GM19438 (cell line): ENCODE data around the gene EDRF1.

ENCODE experiments used
- ATAC-seq: cut with Tn5 transposase; IDR thresholded peaks from one replicate; pipeline ENCODE4 v1.9.1; 2021; ENCODE audit warnings: low read depth; ENCODE audit not compliant: unreplicated experiment

Gene EDRF1

GRCh38 chr10:125756853-125757487 is 37.5 kb downstream of the EDRF1 start:
- no peak for ATAC-seq

DNA sequence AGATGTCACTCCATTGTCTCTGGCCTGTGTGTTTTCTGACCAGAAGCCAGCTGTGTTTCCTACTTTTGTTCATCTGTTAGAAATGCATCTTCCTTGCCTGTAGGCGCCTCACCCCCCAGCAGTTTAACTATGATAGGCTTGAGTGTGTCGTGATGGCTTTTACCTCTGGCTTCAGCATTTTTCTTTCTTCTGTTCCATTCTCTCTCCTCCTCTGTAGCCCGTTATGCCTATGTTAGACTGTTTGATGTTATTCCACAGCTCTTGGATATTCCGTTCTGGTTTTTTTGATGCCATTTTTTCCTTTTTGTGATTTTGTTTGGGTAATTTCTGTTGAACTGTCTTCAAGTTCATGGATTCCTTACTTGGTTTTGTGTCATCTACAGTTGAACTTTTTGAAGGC is 38.2 kb downstream of the EDRF1 start:
- ATAC-seq = no peak

DNA sequence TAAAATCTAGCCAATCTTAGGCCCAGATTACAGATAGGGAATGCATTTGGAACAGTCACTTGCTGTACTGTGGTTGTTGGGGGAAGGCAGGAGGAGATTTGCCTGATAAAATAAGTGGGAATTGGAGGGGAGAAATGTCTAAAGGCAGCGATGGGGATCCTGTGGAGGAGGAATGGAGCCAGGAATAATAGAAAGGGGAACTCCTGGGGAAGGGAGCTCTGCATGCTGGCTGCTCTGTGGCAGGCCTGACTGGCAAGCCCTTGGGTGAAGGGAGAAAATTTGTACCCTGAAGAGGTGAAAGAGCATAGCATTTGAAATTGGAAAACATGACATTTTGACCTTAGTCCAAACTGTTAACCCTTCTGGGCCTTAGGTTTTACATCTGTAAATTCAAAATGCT is 42.5 kb downstream of the EDRF1 start:
- no peak for ATAC-seq

DNA sequence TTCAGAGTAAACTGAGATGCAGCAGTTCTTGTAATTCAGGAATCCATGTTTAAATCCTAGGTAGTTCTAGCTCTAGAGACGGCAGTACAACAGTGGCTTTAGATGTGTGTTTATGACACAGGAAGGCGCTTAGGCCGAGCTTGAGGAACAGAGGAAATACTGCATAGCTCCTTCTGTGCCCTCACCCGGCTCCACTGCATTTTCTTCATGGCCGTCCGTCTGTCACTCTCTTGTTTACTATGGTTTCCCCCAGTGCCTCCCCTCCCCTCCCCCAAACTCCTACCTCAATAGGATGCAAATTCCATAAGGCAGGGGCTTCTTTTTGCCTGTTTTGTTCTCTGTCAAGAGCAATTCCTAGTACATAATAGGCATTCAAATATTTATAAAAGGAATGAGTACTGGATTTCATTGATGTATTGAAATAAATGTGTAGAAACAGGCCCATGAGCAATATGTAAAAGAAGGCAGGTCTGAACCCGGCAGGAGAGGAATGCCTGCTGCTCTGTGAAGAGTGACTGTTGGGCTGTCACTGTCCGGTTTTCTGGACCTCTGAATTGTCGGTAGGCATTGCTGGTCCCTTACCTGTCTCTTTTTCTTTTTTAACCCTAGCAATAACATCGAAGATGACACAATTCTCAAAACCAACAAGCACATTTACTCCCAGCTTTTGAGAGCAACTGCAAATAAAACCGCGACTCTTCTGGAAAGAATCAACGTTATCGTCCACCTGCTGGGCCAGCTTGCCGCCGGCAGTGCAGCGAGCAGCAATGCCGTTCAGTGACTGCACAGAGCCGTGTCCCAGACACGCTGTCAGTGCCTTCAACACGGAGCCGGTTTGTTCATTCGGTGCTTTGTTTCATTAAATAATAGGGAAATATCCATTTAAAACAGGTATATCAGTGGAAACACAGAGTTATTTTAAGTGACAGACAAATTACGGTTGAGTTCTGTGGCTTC is 43.5 kb downstream of the EDRF1 start:
- no peak for ATAC-seq

DNA sequence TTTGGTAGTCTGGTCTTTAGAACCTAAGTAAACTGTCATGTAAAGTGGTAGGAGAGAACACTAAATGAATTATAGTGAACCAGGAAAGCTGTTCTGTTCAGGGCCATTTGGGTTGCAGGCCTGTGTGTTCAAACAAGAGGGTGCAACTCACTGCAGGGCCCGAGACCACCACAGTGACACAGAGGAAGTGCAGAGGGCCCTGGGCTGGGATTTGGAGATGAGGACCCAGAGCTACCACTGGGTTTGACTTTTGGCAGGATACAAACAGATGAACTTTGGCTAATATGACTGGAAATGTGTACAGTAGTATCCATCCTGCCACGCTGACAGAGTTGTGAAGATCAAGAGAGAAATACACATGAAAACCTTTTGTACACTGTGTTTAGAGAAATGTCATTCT is 46.3 kb downstream of the EDRF1 start:
- ATAC-seq = no peak

- no peak for ATAC-seq
Measured at GRCh38 chr10:125766511-125766910, 47.0 kb downstream of the EDRF1 start.

- no peak for ATAC-seq
Measured at GRCh38 chr10:125768219-125768855, 48.8 kb downstream of the EDRF1 start.

GRCh38 chr10:125769175-125769574 is 49.7 kb downstream of the EDRF1 start:
- no peak for ATAC-seq

DNA sequence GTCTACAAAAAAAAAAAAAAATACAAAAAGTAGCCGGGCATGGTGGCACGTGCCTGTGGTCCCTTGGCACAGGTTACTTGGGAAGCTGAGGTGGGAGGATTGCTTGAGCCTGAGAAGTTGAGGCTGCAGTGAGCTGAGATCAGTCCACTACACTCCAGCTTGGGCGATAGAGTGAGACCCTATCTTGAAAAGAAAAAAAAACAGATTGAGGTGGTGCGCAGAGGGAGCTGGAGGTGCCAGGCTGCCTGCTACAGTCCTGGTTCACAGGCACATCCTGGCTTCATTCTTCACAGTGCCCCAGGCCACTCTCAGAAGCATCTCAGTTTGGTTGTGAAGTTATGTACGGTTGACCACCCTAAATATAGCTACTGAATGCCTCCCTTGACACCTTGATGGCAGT is 51.3 kb downstream of the EDRF1 start:
- ATAC-seq = no peak

GRCh38 chr10:125772112-125772863 is 52.8 kb downstream of the EDRF1 start:
- no peak for ATAC-seq

GRCh38 chr10:125772864-125773180 is 53.3 kb downstream of the EDRF1 start:
- no peak for ATAC-seq

GRCh38 chr10:125773687-125774543 is 54.4 kb downstream of the EDRF1 start:
- ATAC-seq = no peak

DNA sequence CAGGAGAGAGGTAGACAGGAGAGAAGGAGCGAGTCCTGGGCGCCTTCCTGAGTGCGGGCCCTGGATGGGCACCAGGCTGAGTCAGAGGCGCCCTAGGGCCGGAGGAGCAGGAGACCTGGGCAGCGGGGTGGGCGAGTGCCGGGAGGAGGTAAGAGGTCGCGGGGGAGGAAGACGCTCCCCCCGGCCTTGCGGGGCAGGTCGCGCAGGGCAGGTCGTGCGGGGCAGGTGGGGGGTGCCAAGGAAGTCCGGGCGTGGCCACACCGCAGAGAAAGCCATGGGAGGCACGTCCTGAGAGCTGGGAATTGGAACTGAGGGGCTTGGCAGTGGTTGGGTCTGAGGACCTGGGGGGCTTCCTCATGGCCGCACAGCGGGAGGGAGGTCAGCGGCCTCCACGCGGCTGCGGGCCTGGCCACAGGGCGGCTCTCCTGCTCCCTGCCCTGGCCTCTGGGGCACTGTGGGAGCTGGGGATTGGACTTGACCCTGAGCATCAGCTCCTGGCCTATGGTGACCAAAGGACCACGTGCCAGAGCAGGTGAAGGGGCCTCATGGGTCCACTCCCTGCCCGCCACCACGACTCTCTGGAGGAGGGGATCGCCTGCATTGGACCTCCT is 55.2 kb downstream of the EDRF1 start:
- no peak for ATAC-seq

DNA sequence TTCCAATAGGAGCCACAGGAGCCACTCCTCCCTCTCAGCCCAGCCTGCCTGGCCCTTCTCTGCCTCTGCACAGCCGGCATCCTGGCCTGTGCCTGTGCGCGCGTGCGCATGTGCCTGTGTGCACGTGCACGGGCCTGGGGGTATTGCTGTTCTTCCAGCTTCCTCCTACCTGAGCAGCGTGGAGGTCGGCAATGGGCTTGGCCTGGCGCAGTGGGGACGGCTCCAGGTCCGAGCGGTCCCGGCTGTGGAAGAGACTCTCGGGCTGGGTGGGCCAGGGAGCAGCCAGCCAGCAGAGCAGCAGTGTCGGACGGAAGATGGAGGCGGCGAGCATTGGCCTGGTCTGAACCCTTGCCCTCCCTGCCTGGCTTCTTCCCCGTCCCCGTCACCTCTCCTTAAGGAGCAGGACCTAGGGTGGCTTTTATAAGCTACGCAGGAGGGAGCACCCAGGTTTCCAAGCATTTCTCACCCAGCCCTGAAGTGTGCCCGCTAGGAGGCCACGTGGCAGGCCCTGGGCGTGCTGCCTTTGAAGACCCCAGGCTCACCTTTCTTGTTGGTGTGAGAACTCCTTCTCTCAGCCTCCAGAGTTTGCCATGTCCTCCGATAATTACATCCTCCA is 56.1 kb downstream of the EDRF1 start, which contains the start of gene MMP21:
Gene MMP21, minus strand, starts transcription at position 331 of the 616 bp plus-strand sequence. Its CDS starts 0 bp downstream, at position 331.
- no peak for ATAC-seq

DNA sequence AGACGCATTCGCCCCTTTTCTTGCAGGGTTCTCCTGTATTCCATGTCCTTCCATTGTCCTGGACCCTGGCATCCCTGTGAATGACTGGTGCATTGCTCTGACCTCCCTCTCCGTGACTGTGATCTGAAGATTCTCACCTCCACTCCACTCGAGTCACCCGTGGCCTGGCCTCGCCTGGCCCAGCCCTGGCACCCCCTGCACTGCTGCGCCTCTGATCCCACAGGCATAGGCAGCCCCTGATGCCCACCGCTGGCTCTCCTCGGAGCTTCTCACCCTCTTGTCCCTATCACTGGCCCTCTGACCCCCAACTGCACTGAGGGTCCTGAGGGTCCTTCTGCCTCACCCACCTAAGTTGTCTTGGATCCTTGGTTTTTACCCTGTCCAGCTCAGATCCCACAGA is 58.3 kb downstream of the EDRF1 start:
- ATAC-seq = no peak

DNA sequence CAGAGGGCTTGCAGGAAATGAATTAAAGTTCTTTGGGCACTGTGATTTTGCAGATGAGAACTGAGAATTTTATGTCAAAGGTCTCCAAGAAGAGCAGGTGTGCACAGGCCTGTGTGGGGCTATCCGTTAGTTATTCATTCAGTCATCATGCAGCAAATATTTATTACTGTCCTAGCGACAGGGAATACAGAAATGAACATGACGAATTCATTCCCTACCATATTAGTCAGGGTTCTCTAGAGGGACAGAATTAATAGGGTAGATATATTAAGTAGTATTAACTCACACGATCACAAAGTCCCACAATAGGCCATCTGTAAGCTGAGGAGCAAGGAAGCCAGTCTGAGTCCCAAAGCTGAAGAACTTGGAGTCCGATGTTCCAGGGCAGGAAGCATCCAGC is 59.0 kb downstream of the EDRF1 start:
- no peak for ATAC-seq

DNA sequence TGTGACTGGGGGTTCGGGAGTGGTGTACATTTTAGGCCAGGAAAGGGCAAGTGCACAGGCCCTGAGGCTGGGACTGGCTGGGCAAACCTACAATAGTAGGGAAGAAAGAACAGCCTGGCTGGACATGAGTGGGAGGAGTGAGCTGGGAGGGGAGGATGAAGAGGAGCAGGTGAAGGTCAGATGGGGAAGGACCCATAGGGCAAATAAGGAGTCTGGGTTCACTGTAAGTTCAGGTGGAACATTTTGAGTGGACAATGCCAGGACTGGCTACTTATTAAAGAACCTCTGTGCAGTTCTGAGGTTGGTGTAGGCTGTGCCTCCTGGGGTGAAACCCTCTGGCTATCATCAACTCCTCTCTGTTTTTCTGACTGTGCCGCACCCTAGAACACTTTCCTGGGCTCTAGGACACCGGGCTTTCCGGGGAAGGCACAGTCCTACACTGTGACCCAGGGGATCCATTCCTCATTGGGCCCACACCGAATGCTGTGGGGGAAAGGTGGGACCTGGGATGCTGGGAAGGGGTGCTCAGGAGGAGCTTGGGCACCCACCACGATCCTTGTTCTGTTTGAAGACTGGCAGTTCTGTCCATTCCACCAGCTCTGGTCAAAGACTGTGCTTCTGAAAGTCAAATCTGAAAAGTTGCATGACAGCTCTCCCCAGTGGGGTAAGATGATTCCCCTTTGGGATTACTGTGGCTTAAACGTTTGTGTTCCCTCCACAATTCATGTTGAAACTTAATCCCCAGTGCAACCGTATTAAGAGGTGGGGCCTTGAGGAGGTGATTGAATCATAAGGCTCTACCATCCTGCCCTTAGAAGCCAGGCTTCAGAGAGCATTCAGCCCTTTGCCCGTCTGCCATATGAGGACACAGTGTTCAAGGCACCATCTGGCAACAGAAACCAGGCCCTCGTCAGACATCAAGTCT is 60.2 kb downstream of the EDRF1 start:
- ATAC-seq = no peak

- no peak for ATAC-seq
Measured at GRCh38 chr10:125781374-125781773, 61.9 kb downstream of the EDRF1 start.
